BE2C (cell line): ENCODE results near the gene CLN6.

Experiments used
- DNase-seq: peaks from one replicate; pipeline ENCODE4 v3.0.0-alpha.2; 2020
- H3K27me3 ChIP-seq: fragments of 250-450 bp; sonication (Bioruptor Pico); 2 replicates; pipeline ENCODE4 v1.5.1; 2020; ENCODE audit warnings: mild to moderate bottlenecking
- H3K36me3 ChIP-seq: fragments of 250-450 bp; sonication (Bioruptor Pico); 2 replicates; pipeline ENCODE4 v1.5.1; 2020; ENCODE audit warnings: mild to moderate bottlenecking
- H3K4me1 ChIP-seq: fragments of 250-450 bp; sonication (Bioruptor Pico); 2 replicates; pipeline ENCODE4 v1.5.1; 2020
- H3K4me3 ChIP-seq: 2 replicates; pipeline ENCODE4 v1.5.1; 2011; ENCODE audit warnings: low read depth, low read length
- H3K9me3 ChIP-seq: fragments of 250-450 bp; sonication (Bioruptor Pico); 2 replicates; pipeline ENCODE4 v1.5.1; 2020
- CTCF ChIP-seq: IDR thresholded peaks from 2 replicates; pipeline ENCODE4 v1.5.1; 2012; ENCODE audit warnings: mild to moderate bottlenecking, low read depth, low read length

The CLN6 gene

DNA sequence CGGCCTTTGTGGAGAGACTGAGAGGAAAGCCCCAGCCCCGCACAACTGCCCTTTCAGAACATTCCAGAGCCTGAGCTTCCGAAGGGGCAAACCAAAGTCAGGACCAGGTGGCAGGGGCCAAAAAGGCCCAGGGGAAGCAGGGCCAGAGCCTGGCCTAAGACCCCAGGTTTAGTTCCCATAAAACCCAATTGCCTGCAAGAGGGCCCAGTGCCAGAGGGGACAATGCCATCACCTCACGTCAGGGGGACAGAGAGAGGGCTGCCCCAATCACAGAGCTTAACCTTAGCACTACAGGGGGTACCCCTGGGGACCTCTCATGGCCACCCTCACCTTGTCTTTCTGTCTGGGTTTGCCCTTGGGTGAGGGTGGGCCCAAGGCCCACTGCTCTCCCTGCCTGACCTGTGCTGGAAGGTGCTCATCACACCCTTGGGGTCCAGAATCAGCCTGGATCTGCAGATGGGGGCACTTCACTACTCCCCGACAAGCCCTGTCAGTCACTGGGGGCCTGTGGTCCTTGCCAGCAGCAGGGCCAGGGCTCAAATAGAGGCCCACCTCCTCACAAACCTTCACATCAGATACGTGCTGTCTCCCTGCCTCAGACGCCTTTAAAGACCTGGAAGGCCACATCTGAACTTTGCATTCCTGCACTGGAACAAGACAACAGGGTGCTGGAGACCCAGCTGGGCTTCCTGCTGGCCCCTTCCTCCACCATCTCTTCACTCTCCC is 28.2 kb downstream of the CLN6 start:
- Histone ChIP-seq H3K27me3 (no peaks in the 10 kb centered on the region), H3K4me3 (no peak overlapping the region), H3K9me3 (no peaks in the 10 kb centered on the region), H3K36me3 (peaks cover 31% of the 10 kb centered on the region), H3K4me1 (peaks cover 8% of the 10 kb centered on the region)
- DNase-seq: no peak
- no peak for TF ChIP-seq CTCF

DNA sequence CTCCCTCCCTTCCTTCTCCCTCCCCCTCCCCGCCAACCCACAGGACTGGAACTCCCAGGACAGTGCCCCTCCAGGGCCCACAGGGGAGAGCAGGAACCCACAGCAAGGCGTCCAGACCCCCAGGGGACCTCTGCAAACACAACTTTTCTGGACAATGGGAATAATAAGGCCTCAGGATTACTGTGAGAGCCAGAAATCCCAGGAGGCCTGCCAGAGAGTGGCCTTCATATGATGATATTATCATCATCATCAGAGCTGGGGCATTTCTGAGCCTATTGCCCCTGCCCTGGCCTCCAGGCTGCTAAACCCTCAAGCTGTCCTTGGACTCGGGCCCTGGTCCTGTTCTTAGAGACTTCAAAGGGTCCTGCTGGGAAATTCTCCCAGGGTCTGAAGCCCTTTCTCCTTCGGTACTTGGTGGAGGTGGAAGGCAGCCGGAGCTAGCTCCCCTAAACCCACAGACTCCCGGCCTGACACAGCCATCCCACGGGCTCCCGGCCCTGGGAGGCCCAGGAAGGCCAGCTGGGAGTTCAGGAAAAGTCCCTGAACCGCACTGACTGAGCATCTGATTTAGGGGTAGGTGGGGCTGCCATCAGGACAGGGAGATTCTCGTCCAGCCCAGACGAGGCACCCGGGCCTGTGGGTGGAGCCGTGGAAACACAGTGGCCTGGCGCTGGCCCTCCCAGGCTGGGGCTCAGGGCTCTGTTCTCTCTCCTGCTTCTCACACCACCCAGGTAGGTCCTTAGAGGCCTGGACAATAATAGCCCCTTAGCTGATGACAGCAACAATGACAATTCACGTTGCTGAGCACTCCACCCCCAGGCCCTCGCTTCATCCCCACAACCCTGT is 29.3 kb downstream of the CLN6 start:
- Histone ChIP-seq H3K36me3 (peaks cover 26% of the 10 kb centered on the region), H3K4me3 (no peak overlapping the region), H3K27me3 (no peaks in the 10 kb centered on the region), H3K4me1 (peaks cover 8% of the 10 kb centered on the region), H3K9me3 (no peaks in the 10 kb centered on the region)
- peak; percentile 17; the same call in 1 of the 2 replicates for TF ChIP-seq CTCF
- DNase-seq: peak; percentile 52

DNA sequence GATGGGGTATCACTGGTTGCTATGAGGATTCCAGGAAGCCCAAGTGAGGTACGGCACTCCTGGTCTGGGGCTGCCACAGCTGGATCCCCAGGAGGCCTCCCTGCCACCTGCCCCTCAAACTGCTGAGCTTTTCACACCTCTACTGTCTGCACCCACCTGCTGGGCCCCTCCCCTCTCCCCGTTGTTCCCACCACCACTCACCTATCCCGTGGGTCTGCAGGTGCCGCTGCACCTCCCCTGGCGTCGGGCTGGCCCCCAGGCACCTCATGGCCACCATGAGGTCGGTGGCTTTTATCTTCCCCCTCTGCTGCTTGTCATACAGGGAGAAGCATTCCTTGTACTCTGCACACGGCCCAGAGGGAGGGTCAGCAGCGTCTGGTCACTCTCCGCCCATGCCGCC is 30.2 kb downstream of the CLN6 start:
- no peaks in the 10 kb centered on the region for H3K9me3 ChIP-seq
- peaks cover 26% of the 10 kb centered on the region for H3K36me3 ChIP-seq
- H3K4me1 ChIP-seq: peaks cover 8% of the 10 kb centered on the region
- no peak for DNase-seq
- TF ChIP-seq CTCF: no peak
- H3K4me3 ChIP-seq: no peak overlapping the region
- no peaks in the 10 kb centered on the region for H3K27me3 ChIP-seq

DNA sequence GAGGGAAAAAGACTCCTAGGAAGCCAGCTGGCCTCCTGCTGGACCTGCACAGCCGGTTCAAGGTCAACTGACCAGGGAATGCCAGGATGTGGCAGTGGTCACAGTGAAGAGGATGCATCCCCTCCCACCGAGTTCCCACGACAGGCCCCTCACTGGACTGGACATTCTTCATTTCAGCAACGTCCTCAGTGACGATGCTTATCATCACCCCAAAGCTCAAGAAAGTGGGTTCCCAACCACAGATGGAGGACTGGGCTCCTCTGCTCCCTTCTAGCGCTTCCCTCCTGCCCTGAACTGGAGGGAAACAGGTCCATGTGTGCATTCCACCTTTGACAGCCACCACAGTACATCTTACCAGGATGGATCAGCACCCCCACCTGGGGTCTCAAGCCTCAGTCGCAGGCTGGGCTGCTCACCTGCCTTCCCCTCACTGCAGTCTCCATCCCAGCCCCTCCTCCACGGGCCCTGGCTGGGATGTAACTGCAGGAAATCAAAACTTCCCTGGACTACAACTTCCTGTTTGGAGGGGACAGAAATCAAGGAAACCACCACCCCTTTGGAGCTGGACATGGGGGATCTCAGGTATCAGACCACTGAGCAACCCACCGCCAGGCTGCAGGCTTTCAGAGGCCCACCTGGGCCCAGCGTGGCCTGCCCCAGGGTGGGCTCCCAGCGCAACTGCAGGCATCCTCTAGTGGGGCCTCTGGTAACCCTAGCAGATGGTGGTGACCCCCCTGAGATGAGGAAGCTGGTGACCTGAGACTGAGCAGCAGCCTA is 31.7 kb downstream of the CLN6 start:
- Histone ChIP-seq H3K4me1 (peaks cover 8% of the 10 kb centered on the region), H3K9me3 (no peaks in the 10 kb centered on the region), H3K27me3 (no peaks in the 10 kb centered on the region), H3K4me3 (no peak overlapping the region), H3K36me3 (peaks cover 38% of the 10 kb centered on the region)
- DNase-seq: no peak
- TF ChIP-seq CTCF: no peak

- Histone ChIP-seq H3K36me3 (peaks cover 45% of the 10 kb centered on the region), H3K9me3 (no peaks in the 10 kb centered on the region), H3K27me3 (no peaks in the 10 kb centered on the region), H3K4me3 (no peak overlapping the region), H3K4me1 (peaks cover 8% of the 10 kb centered on the region)
- no peak for DNase-seq
- no peak for TF ChIP-seq CTCF
These were observed 32.4 kb downstream of the CLN6 start for GRCh38 chr15:68197170-68197492.
